ENCODE data around the gene FZR1.
A peak's percentile ranks its signal among the peaks of the same experiment; 100 is the strongest.
"Not testable (repeated sequence)": the region's sequence is repeated elsewhere in the genome, so short reads cannot be mapped to it uniquely, and the experiment has no call there.

FZR1 gene

DNA sequence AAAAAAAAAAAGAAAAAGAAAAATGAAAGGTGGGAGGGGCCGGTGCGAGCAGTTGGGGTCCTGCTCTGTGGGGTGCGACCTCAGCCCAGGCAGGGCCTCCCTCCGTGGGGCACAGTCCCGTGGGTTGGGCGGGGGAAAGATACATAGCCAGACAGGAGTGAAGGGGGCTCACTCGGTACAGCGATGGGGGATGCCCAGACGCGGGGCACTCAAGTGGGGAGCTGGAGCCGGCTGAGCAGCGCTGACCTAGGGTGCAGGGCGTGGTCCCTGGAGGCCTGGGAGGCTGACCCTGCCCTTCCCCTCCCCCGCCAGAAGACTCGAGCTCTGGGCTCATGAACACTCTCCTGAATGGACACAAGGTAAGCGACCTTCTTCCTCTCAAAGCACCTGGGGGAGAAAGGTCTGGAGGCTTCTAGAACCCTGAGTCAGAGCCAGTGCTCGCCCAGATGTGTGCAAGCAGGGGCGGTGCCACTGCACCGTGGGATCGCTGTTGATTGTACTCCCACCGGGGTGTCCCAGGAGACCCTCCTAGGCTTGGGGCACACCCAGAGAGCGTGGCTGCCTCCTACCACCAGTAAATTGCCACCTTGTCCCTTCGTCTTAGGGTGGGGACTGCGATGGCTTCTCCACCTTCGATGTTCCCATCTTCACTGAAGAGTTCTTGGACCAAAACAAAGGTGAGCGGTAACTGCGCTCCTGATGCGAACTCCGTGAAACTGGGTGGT is 70.0 kb downstream of the FZR1 start:
- DNase-seq = no peak

GRCh38 chr19:3576696-3577443 is 70.8 kb downstream of the FZR1 start:
- peak in 1 of 2 donors; percentile 51 for DNase-seq

DNA sequence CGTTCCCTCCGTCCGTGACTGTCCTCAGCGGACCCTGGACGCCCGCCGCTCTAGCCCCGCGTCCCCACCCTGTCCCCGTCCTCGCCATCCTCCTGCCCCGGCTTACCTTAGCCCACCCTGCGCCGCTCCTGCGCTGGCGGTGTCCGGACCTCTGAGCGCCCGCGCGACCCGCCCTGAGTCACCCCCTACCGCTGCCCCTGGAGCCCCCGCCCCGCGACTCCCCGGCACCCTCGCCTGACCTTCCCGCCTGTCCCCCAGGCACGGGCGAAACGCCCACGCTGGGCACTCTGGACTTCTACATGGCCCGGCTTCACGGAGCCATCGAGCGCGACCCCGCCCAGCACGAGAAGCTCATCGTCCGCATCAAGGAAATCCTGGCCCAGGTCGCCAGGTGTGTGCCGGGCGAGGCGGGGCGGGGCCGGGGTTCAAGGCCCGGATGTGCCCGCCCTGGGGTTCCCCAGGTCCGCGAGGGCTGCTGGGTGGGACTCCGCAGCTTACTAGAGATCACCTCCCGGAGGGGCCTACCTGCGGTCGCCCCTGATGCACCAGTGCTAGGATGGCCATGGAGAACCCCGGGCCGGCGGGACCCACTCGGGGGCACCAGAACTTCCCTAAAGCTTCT is 71.7 kb downstream of the FZR1 start:
- no peak for DNase-seq

GRCh38 chr19:3578390-3578789 is 72.3 kb downstream of the FZR1 start:
- no peak for DNase-seq

- DNase-seq = peak; percentile 69 to 89
Observed at GRCh38 chr19:3580156-3580934, 74.2 kb downstream of the FZR1 start.

DNA sequence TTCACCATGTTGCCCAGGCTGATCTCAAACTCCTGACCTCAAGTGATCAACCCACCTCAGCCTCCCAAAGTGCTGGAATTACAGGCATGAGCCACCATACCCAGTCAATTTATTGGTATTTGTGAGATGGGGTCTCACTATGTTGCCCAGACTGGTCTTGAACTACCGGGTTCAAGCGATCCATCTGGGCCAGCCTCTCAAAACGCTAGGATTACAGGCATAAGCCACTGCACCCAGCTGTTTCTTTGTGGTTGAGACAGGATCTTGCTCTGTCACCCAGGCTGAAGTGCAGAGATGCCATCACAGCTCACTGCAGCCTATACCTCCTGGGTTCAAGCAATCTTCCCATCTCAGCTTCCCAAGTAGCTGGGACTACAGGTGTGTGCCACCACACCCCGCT is 75.7 kb downstream of the FZR1 start:
- not testable (repeated sequence) for DNase-seq

- not testable (repeated sequence) for DNase-seq
Observed at GRCh38 chr19:3584036-3584802, 78.1 kb downstream of the FZR1 start.

GRCh38 chr19:3585301-3586126 is 79.4 kb downstream of the FZR1 start, which contains the start of gene GIPC3:
GIPC3 (plus strand) TSS chr19:3585478; CDS start chr19:3585598, 120 bp downstream.
- no peak for DNase-seq

GRCh38 chr19:3586127-3586626 is 80.1 kb downstream of the FZR1 start:
- DNase-seq = peak in 1 of 2 donors; percentile 16

GRCh38 chr19:3586707-3587346 is 80.7 kb downstream of the FZR1 start:
- DNase-seq = no peak
